ENCODE measurements around the gene TPGS2. TPM values are rescaled to one million over a fixed set of nuclear protein-coding genes. Genes with fewer than 3 reads are reported as not detected.

TPGS2 gene
- total RNA-seq, 1 experiment from 2014 or later, result 93.3 TPM

GRCh38 chr18:36777566-36777965, 51.2 kb downstream of the TPGS2 start:
- intact Hi-C loops (cut with micrococcal nuclease), result no loop called here

More at GRCh38 chr18:36777566-36777965, 51.2 kb downstream of the TPGS2 start:
- Histone ChIP-seq H4K20me1 (ENCODE audit: insufficient read depth) (no peaks in the 10 kb centered on the region), H3K79me2 (ENCODE audit: insufficient read depth, low read length) (no peaks in the 10 kb centered on the region), H3K27ac (ENCODE audit: low read depth, low read length) (no peak overlapping the region), H3K36me3 (ENCODE audit: control insufficient read depth in 1 of 2, insufficient read depth in 2 of 2, low read length in 2 of 2) (peaks cover 0 to 2% of the 10 kb centered on the region in 2 experiments; a peak in 1 of 4 replicates), H3K9me2 (ENCODE audit: insufficient read depth) (no peaks in the 10 kb centered on the region), H3K9ac (ENCODE audit: low read length) (no peak overlapping the region), H3K4me3 (replicated peaks in 1 of 2; ENCODE audit: low read depth in 1 of 2, low read length in 2 of 2) (no peak overlapping the region), H2AFZ (ENCODE audit: low read depth, low read length, poor library complexity, severe bottlenecking) (no peak overlapping the region), H3K27me3 (ENCODE audit: insufficient read depth, low read length) (no peaks in the 10 kb centered on the region), H3K9me3 (ENCODE audit: control insufficient read depth in 1 of 2, insufficient read depth in 1 of 2, low read depth in 1 of 2, low read length in 2 of 2) (no peaks in the 10 kb centered on the region), H3K4me1 (ENCODE audit: control insufficient read depth in 1 of 2, insufficient read depth in 2 of 2, low read length in 2 of 2) (no peaks in the 10 kb centered on the region), H3K4me2 (ENCODE audit: low read length) (no peak overlapping the region)
- TF ChIP-seq MAX (IDR thresholded peaks at IDR 0.05) (no peak), CEBPB (IDR thresholded peaks at IDR 0.05; ENCODE audit: low read depth) (no peak), POLR2A (IDR thresholded peaks at IDR 0.05; ENCODE audit: borderline replicate concordance, extremely low read depth, insufficient read depth, insufficient read length) (no peak), ZBTB33 (IDR thresholded peaks at IDR 0.05; ENCODE audit: extremely low read depth, insufficient replicate concordance, low read length) (no peak), SP1 (IDR thresholded peaks at IDR 0.05; ENCODE audit: low read depth) (no peak), ZNF274 (IDR thresholded peaks at IDR 0.05; ENCODE audit: low read depth, low read length) (no peak), FOSL1 (IDR thresholded peaks at IDR 0.05; ENCODE audit: low read depth) (no peak), EGR1 (IDR thresholded peaks at IDR 0.05; ENCODE audit: low read depth) (no peak), EZH2phosphoT487 (IDR thresholded peaks at IDR 0.05; ENCODE audit: borderline replicate concordance) (no peak), CTCF (IDR thresholded peaks at IDR 0.05 in 2 of 3, conservative IDR thresholded peaks at IDR 0.05 in 1 of 3; ENCODE audit: borderline replicate concordance in 1 of 3, insufficient read depth in 1 of 3, low read depth in 2 of 3, low read length in 2 of 3) (no peak), POLR2AphosphoS5 (IDR thresholded peaks at IDR 0.05; ENCODE audit: low read depth, low read length) (no peak), ELF1 (IDR thresholded peaks at IDR 0.05; ENCODE audit: borderline replicate concordance, low read depth) (no peak), JUND (IDR thresholded peaks at IDR 0.05) (no peak), ATF3 (IDR thresholded peaks at IDR 0.05) (no peak), SIN3A (IDR thresholded peaks at IDR 0.05; ENCODE audit: low read depth) (no peak), RAD21 (IDR thresholded peaks at IDR 0.05; ENCODE audit: low read depth) (no peak), EZH2 (IDR thresholded peaks at IDR 0.05) (no peak)
- ChIA-PET CTCF (no interaction called here), RAD21 (ENCODE audit: low non-redundant PET in 1 of 2, low total read pairs in 2 of 2, uncharacterized antibody in 2 of 2, unreplicated experiment in 2 of 2) (no interaction called here), POLR2A (no interaction called here)
- ATAC-seq, result no peak
- no peak for DNase-seq (ENCODE audit: low read depth, low spot score)
- BruUV-seq (replicated peaks), result no TSS peak

All from HCT116 (cell line).